Astrocyte (in vitro differentiated cells and primary cell): ENCODE results near the gene NLGN1. TPM values are rescaled to one million over a fixed set of nuclear protein-coding genes. Genes with fewer than 3 reads are reported as not detected.

ENCODE experiments used
- DNase-seq: peaks from one replicate; pipeline ENCODE4 v3.0.0-alpha.2; 2010; ENCODE audit warnings: low read depth
- FAIRE-seq: peaks from 2 replicates; lab custom pipeline; 2011; peaks lifted over from hg19 to GRCh38; lab: Jason Lieb, UNC
- H2AFZ ChIP-seq: 2 replicates; pipeline ENCODE4 v1.6.0; 2012; ENCODE audit warnings: low read depth, low read length, inconsistent platforms
- H3K27ac ChIP-seq: 2 replicates; pipeline ENCODE4 v1.5.1; 2011; ENCODE audit warnings: low read depth, low read length, inconsistent platforms
- H3K27me3 ChIP-seq: 2 replicates; pipeline ENCODE4 v1.6.0; 2011; ENCODE audit warnings: low read length, inconsistent platforms; ENCODE audit not compliant: insufficient read depth
- H3K36me3 ChIP-seq: 2 replicates; pipeline ENCODE4 v1.5.1; 2011; ENCODE audit warnings: low read length, inconsistent platforms; ENCODE audit not compliant: insufficient read depth
- H3K4me1 ChIP-seq: 2 replicates; pipeline ENCODE4 v1.5.1; 2011; ENCODE audit warnings: low read length, inconsistent platforms; ENCODE audit not compliant: insufficient read depth
- H3K4me2 ChIP-seq: 2 replicates; pipeline ENCODE4 v1.6.0; 2012; ENCODE audit warnings: low read length, inconsistent platforms
- H3K4me3 ChIP-seq: 2 replicates; pipeline ENCODE4 v1.5.1; 2011; ENCODE audit warnings: low read depth, mild to moderate bottlenecking, low read length, inconsistent platforms; ENCODE audit not compliant: insufficient read depth
- H3K79me2 ChIP-seq: 2 replicates; pipeline ENCODE4 v1.6.0; 2012; ENCODE audit warnings: mild to moderate bottlenecking, low read length, inconsistent platforms; ENCODE audit not compliant: insufficient read depth
- H3K9ac ChIP-seq: 2 replicates; pipeline ENCODE4 v1.6.0; 2012; ENCODE audit warnings: mild to moderate bottlenecking, low read length, inconsistent platforms
- H3K9me3 ChIP-seq: 2 replicates; pipeline ENCODE4 v1.5.1; 2012; ENCODE audit warnings: low read depth, mild to moderate bottlenecking, low read length, inconsistent platforms; ENCODE audit not compliant: insufficient read depth
- H4K20me1 ChIP-seq: 2 replicates; pipeline ENCODE4 v1.6.0; 2012; ENCODE audit warnings: low read length, inconsistent platforms; ENCODE audit not compliant: insufficient read depth
- H3K27ac Mint-ChIP-seq: one replicate; pipeline ENCODE4 v1.8.0; 2021; ENCODE audit warnings: mild to moderate bottlenecking, mixed read lengths; ENCODE audit not compliant: unreplicated experiment
- H3K27me3 Mint-ChIP-seq: one replicate; pipeline ENCODE4 v1.8.0; 2021; ENCODE audit warnings: low read depth, mixed read lengths; ENCODE audit not compliant: unreplicated experiment
- H3K36me3 Mint-ChIP-seq: one replicate; pipeline ENCODE4 v1.8.0; 2021; ENCODE audit warnings: low read depth, mixed read lengths; ENCODE audit not compliant: unreplicated experiment
- H3K4me1 Mint-ChIP-seq: one replicate; pipeline ENCODE4 v1.8.0; 2021; ENCODE audit warnings: low read depth, mixed read lengths; ENCODE audit not compliant: unreplicated experiment
- H3K4me3 Mint-ChIP-seq: one replicate; pipeline ENCODE4 v1.8.0; 2021; ENCODE audit warnings: mild to moderate bottlenecking, moderate library complexity, mixed read lengths; ENCODE audit not compliant: unreplicated experiment
- H3K9me3 Mint-ChIP-seq: one replicate; pipeline ENCODE4 v1.8.0; 2021; ENCODE audit warnings: mild to moderate bottlenecking, mixed read lengths; ENCODE audit not compliant: unreplicated experiment
- CTCF ChIP-seq: IDR thresholded peaks from 2 replicates; pipeline ENCODE4 v1.5.1; 2011; ENCODE audit warnings: low read depth, mild to moderate bottlenecking, inconsistent platforms, low read length, moderate library complexity; ENCODE audit not compliant: insufficient read depth
- EZH2 ChIP-seq: IDR thresholded peaks from 2 replicates; pipeline ENCODE4 v1.6.1; 2012; ENCODE audit warnings: mild to moderate bottlenecking, low read length, inconsistent platforms; ENCODE audit not compliant: insufficient read depth
- total RNA-seq: library from RNA; stranded (reverse); gene quantifications from 2 replicates; pipeline ENCODE4 v1.2.1, GENCODE V29; 2021

NLGN1 gene
- total RNA-seq, 1 donor from 2014 or later: 1.2 TPM

GRCh38 chr3:174035328-174035886 is 637.9 kb downstream of the NLGN1 start:
- H3K27me3 ChIP-seq: no peaks in the 10 kb centered on the region
- no peak overlapping the region for H3K4me3 ChIP-seq
- H3K9me3 ChIP-seq: no peaks in the 10 kb centered on the region
- DNase-seq (peak; percentile 12), FAIRE-seq (peak; percentile 23)
- no peaks in the 10 kb centered on the region for H3K79me2 ChIP-seq
- Mint-ChIP-seq H3K27me3 (no peaks in the 10 kb centered on the region), H3K36me3 (no peaks in the 10 kb centered on the region), H3K4me1 (no peaks in the 10 kb centered on the region), H3K27ac (no peak overlapping the region), H3K4me3 (no peak overlapping the region), H3K9me3 (no peaks in the 10 kb centered on the region)
- no peaks in the 10 kb centered on the region for H3K36me3 ChIP-seq
- no peak overlapping the region for H3K27ac ChIP-seq
- H3K9ac ChIP-seq: no peak overlapping the region
- H3K4me2 ChIP-seq: no peak overlapping the region
- H4K20me1 ChIP-seq: no peaks in the 10 kb centered on the region
- H3K4me1 ChIP-seq: no peaks in the 10 kb centered on the region
- H2AFZ ChIP-seq: no peak overlapping the region
- TF ChIP-seq EZH2 (no peak), CTCF (no peak)

GRCh38 chr3:174046311-174046710 is 648.8 kb downstream of the NLGN1 start:
- Mint-ChIP-seq H3K27ac (no peak overlapping the region), H3K9me3 (peaks cover 11% of the 10 kb centered on the region), H3K4me1 (no peaks in the 10 kb centered on the region), H3K4me3 (no peak overlapping the region), H3K36me3 (no peaks in the 10 kb centered on the region), H3K27me3 (no peaks in the 10 kb centered on the region)
- H3K9ac ChIP-seq: no peak overlapping the region
- no peaks in the 10 kb centered on the region for H3K79me2 ChIP-seq
- H3K36me3 ChIP-seq: no peaks in the 10 kb centered on the region
- no peaks in the 10 kb centered on the region for H3K27me3 ChIP-seq
- FAIRE-seq (no peak), DNase-seq (no peak)
- H3K27ac ChIP-seq: no peak overlapping the region
- no peaks in the 10 kb centered on the region for H3K4me1 ChIP-seq
- H3K9me3 ChIP-seq: peaks cover 3% of the 10 kb centered on the region
- H3K4me2 ChIP-seq: no peak overlapping the region
- no peak overlapping the region for H2AFZ ChIP-seq
- no peak for TF ChIP-seq EZH2
- no peak for TF ChIP-seq CTCF
- H4K20me1 ChIP-seq: no peaks in the 10 kb centered on the region
- H3K4me3 ChIP-seq: no peak overlapping the region

- Histone ChIP-seq H3K4me1 (no peaks in the 10 kb centered on the region), H4K20me1 (no peaks in the 10 kb centered on the region), H3K79me2 (no peaks in the 10 kb centered on the region), H3K4me2 (no peak overlapping the region), H3K36me3 (no peaks in the 10 kb centered on the region), H3K9ac (no peak overlapping the region), H2AFZ (no peak overlapping the region), H3K27me3 (no peaks in the 10 kb centered on the region), H3K27ac (no peak overlapping the region), H3K9me3 (peaks cover 3% of the 10 kb centered on the region), H3K4me3 (no peak overlapping the region)
- Mint-ChIP-seq H3K36me3 (no peaks in the 10 kb centered on the region), H3K9me3 (peaks cover 7% of the 10 kb centered on the region), H3K4me3 (no peak overlapping the region), H3K4me1 (no peaks in the 10 kb centered on the region), H3K27ac (no peak overlapping the region), H3K27me3 (no peaks in the 10 kb centered on the region)
- no peak for FAIRE-seq
- DNase-seq: no peak
- TF ChIP-seq EZH2 (no peak), CTCF (no peak)
Measured at GRCh38 chr3:174049472-174049871, 651.9 kb downstream of the NLGN1 start.
